ENCODE results near the gene UBAC1.

GRCh38 chr9:135930446-135931345 lies 30.5 kb downstream of the UBAC1 start:
- TF ChIP-seq CTCF (IDR thresholded peaks at IDR 0.05 in 2 of 3, conservative IDR thresholded peaks at IDR 0.05 in 1 of 3; ENCODE audit: control insufficient read depth in 2 of 3, extremely low read depth in 1 of 3, insufficient read depth in 1 of 3, low read depth in 3 of 3, low read length in 3 of 3) (no peak), GATAD2B (conservative IDR thresholded peaks at IDR 0.05; ENCODE audit: low read depth) (no peak), POLR2AphosphoS2 (IDR thresholded peaks at IDR 0.05; ENCODE audit: low read depth, low read length) (no peak), JUNB (IDR thresholded peaks at IDR 0.05) (no peak), HDAC6 (IDR thresholded peaks at IDR 0.05; ENCODE audit: unreplicated experiment) (no peak), SRF (IDR thresholded peaks at IDR 0.05; ENCODE audit: low read depth in 2 of 2, low read length in 2 of 2) (no peak), CBX5 (IDR thresholded peaks at IDR 0.05; ENCODE audit: low read depth) (no peak), POLR2AphosphoS5 (IDR thresholded peaks at IDR 0.05; ENCODE audit: low read length) (no peak), FOXK2 (IDR thresholded peaks at IDR 0.05) (no peak), STAT3 (IDR thresholded peaks at IDR 0.05; ENCODE audit: low read depth, low read length) (no peak)
- TF ChIP-seq, protein P1, sequence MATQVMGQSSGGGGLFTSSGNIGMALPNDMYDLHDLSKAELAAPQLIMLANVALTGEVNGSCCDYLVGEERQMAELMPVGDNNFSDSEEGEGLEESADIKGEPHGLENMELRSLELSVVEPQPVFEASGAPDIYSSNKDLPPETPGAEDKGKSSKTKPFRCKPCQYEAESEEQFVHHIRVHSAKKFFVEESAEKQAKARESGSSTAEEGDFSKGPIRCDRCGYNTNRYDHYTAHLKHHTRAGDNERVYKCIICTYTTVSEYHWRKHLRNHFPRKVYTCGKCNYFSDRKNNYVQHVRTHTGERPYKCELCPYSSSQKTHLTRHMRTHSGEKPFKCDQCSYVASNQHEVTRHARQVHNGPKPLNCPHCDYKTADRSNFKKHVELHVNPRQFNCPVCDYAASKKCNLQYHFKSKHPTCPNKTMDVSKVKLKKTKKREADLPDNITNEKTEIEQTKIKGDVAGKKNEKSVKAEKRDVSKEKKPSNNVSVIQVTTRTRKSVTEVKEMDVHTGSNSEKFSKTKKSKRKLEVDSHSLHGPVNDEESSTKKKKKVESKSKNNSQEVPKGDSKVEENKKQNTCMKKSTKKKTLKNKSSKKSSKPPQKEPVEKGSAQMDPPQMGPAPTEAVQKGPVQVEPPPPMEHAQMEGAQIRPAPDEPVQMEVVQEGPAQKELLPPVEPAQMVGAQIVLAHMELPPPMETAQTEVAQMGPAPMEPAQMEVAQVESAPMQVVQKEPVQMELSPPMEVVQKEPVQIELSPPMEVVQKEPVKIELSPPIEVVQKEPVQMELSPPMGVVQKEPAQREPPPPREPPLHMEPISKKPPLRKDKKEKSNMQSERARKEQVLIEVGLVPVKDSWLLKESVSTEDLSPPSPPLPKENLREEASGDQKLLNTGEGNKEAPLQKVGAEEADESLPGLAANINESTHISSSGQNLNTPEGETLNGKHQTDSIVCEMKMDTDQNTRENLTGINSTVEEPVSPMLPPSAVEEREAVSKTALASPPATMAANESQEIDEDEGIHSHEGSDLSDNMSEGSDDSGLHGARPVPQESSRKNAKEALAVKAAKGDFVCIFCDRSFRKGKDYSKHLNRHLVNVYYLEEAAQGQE (IDR thresholded peaks at IDR 0.05; ENCODE audit: low read depth, low read length): no peak
